GM12801 (cell line): Measurements from ENCODE around the gene ZNF503.

Experiments
- CTCF ChIP-seq: IDR thresholded peaks from one replicate; pipeline ENCODE4 v1.5.1; 2011; ENCODE audit warnings: control low read depth; ENCODE audit not compliant: insufficient read length; ENCODE audit errors: extremely low read depth

Gene ZNF503

GRCh38 chr10:75410132-75411005 is 8.8 kb upstream of the ZNF503 start:
- TF ChIP-seq CTCF, result no peak

- no peak for TF ChIP-seq CTCF
These were observed 7.6 kb upstream of the ZNF503 start for GRCh38 chr10:75408911-75409885.

- TF ChIP-seq CTCF, result no peak
These were observed 6.9 kb upstream of the ZNF503 start for GRCh38 chr10:75408509-75408875.

GRCh38 chr10:75407713-75408508 is 6.3 kb upstream of the ZNF503 start:
- TF ChIP-seq CTCF, result no peak

- TF ChIP-seq CTCF, result no peak
These were observed 5.7 kb upstream of the ZNF503 start for GRCh38 chr10:75407224-75407712.

GRCh38 chr10:75406462-75407223 is 5.1 kb upstream of the ZNF503 start:
- TF ChIP-seq CTCF, result no peak
